ENCODE results near the gene CELF3. TPM values are rescaled to one million over a fixed set of nuclear protein-coding genes. Genes with fewer than 3 reads are reported as not detected.
"Not testable (repeated sequence)": the region's sequence is repeated elsewhere in the genome, so short reads cannot be mapped to it uniquely, and the experiment has no call there.

The CELF3 gene
- total and polyA plus RNA-seq, 8 donors: 0.72 to 1.4 (median 0.90) TPM; not detected in 2

- Histone ChIP-seq H3K27me3 (no peaks in the 10 kb centered on the region), H3K4me3 (no peak overlapping the region), H3K9me3 (no peaks in the 10 kb centered on the region), H3K36me3 (peaks cover 0 to 64% of the 10 kb centered on the region in 2 donors), H3K27ac (no peak overlapping the region), H3K4me1 (peaks cover 0 to 12% of the 10 kb centered on the region in 2 donors)
- intact Hi-C loops (cut with DNase I): no loop called here
- DNase-seq (no peak), ATAC-seq (no peak)
- TF ChIP-seq CTCF (IDR thresholded peaks at IDR 0.05): no peak
Observed at GRCh38 chr1:151686561-151686960, 30.0 kb downstream of the CELF3 start.

GRCh38 chr1:151684128-151684527 is 32.5 kb downstream of the CELF3 start:
- Histone ChIP-seq H3K36me3 (peaks cover 0 to 57% of the 10 kb centered on the region in 2 donors), H3K27ac (no peak overlapping the region), H3K4me3 (no peak overlapping the region), H3K27me3 (no peaks in the 10 kb centered on the region), H3K9me3 (no peaks in the 10 kb centered on the region), H3K4me1 (peaks cover 0 to 16% of the 10 kb centered on the region in 2 donors)
- ATAC-seq (no peak), DNase-seq (no peak)
- TF ChIP-seq CTCF (IDR thresholded peaks at IDR 0.05): no peak
- intact Hi-C loops (cut with DNase I): no loop called here

- intact Hi-C loops (cut with DNase I); H3K27me3 ChIP-seq; H3K9me3 ChIP-seq; ATAC-seq; H3K27ac ChIP-seq; DNase-seq; H3K4me3 ChIP-seq: not testable (repeated sequence)
- H3K4me1 ChIP-seq: peaks cover 0 to 16% of the 10 kb centered on the region in 2 donors
- H3K36me3 ChIP-seq: peaks cover 0 to 55% of the 10 kb centered on the region in 2 donors
Observed at GRCh38 chr1:151682901-151683300, 33.7 kb downstream of the CELF3 start.

- Histone ChIP-seq H3K36me3 (peaks cover 0 to 46% of the 10 kb centered on the region in 2 donors), H3K4me3 (no peak overlapping the region), H3K9me3 (no peaks in the 10 kb centered on the region), H3K27me3 (no peaks in the 10 kb centered on the region), H3K27ac (no peak overlapping the region), H3K4me1 (peaks cover 0 to 16% of the 10 kb centered on the region in 2 donors)
- DNase-seq (no peak), ATAC-seq (no peak)
- intact Hi-C loops (cut with DNase I): no loop called here
- TF ChIP-seq CTCF (IDR thresholded peaks at IDR 0.05): no peak
Observed at GRCh38 chr1:151681923-151682322, 34.7 kb downstream of the CELF3 start.

GRCh38 chr1:151680826-151681225 is 35.8 kb downstream of the CELF3 start:
- ATAC-seq (peak; percentile 94), DNase-seq (no peak)
- Histone ChIP-seq H3K4me3 (no peak overlapping the region), H3K36me3 (peaks cover 0 to 35% of the 10 kb centered on the region in 2 donors), H3K27me3 (no peaks in the 10 kb centered on the region), H3K9me3 (no peaks in the 10 kb centered on the region), H3K4me1 (peaks cover 0 to 16% of the 10 kb centered on the region in 2 donors), H3K27ac (no peak overlapping the region)
- intact Hi-C loops (cut with DNase I): no loop called here
- TF ChIP-seq CTCF (IDR thresholded peaks at IDR 0.05): no peak

GRCh38 chr1:151680391-151680790 is 36.2 kb downstream of the CELF3 start:
- ATAC-seq: peak; percentile 65
- Histone ChIP-seq H3K27me3 (no peaks in the 10 kb centered on the region), H3K36me3 (peaks cover 0 to 32% of the 10 kb centered on the region in 2 donors), H3K4me3 (no peak overlapping the region), H3K4me1 (peaks cover 0 to 16% of the 10 kb centered on the region in 2 donors), H3K27ac (no peak overlapping the region), H3K9me3 (no peaks in the 10 kb centered on the region)
- DNase-seq: no peak
- TF ChIP-seq CTCF (IDR thresholded peaks at IDR 0.05): no peak
- intact Hi-C loops (cut with DNase I): no loop called here
